H54 (cell line): Measurements from ENCODE around the gene SCN9A.
"Not testable (repeated sequence)": the region's sequence is repeated elsewhere in the genome, so short reads cannot be mapped to it uniquely, and the experiment has no call there.

ENCODE experiments used
- DNase-seq: peaks from one replicate; pipeline ENCODE4 v3.0.0; 2011; ENCODE audit warnings: low spot score, mixed read lengths; ENCODE audit not compliant: insufficient read length
- FAIRE-seq: peaks from 3 replicates; lab custom pipeline; 2011; peaks lifted over from hg19 to GRCh38; lab: Jason Lieb, UNC
- POLR2A ChIP-seq: IDR thresholded peaks from 2 replicates; pipeline ENCODE4 v1.6.1; 2011; ENCODE audit warnings: low read depth, mild to moderate bottlenecking, low read length

The SCN9A gene

GRCh38 chr2:166334805-166335204 is 40.9 kb downstream of the SCN9A start:
- no peak for TF ChIP-seq POLR2A
- DNase-seq, result no peak
- no peak for FAIRE-seq

- DNase-seq, result no peak
- no peak for TF ChIP-seq POLR2A
- FAIRE-seq, result no peak
Measured at GRCh38 chr2:166333801-166334200, 41.9 kb downstream of the SCN9A start.

DNA sequence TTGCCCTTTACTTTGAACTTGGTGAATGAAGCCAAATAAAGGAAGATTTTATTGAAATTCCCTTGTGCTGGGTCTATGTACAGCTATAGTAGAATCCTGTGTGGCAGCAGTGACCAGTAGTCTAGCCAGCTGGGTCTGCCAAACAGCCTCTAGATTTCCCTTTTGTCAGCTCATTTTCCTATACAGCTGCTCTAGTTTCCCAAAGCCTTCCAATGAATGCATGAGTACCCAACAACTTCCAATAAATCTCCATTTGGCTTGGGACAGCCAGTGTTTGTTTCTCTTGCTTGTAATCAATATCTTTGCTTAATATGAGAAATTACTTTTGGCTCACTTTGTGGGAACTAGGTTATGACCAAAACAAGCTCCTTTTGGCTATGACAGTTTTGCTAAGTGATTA is 43.6 kb downstream of the SCN9A start:
- TF ChIP-seq POLR2A, result no peak
- DNase-seq (no peak), FAIRE-seq (no peak)

- DNase-seq (no peak), FAIRE-seq (no peak)
- TF ChIP-seq POLR2A, result no peak
Measured at GRCh38 chr2:166331468-166331867, 44.3 kb downstream of the SCN9A start.

GRCh38 chr2:166329465-166329864 is 46.3 kb downstream of the SCN9A start:
- TF ChIP-seq POLR2A, result no peak
- DNase-seq, result no peak
- no peak for FAIRE-seq

GRCh38 chr2:166328147-166328546 is 47.6 kb downstream of the SCN9A start:
- TF ChIP-seq POLR2A, result no peak
- DNase-seq, result no peak
- FAIRE-seq, result no peak

- TF ChIP-seq POLR2A, result no peak
- DNase-seq, result no peak
- FAIRE-seq, result no peak
Measured at GRCh38 chr2:166321076-166321475, 54.7 kb downstream of the SCN9A start.

GRCh38 chr2:166314022-166314759 is 61.6 kb downstream of the SCN9A start:
- FAIRE-seq, result peak; percentile 36
- DNase-seq, result no peak
- no peak for TF ChIP-seq POLR2A

DNA sequence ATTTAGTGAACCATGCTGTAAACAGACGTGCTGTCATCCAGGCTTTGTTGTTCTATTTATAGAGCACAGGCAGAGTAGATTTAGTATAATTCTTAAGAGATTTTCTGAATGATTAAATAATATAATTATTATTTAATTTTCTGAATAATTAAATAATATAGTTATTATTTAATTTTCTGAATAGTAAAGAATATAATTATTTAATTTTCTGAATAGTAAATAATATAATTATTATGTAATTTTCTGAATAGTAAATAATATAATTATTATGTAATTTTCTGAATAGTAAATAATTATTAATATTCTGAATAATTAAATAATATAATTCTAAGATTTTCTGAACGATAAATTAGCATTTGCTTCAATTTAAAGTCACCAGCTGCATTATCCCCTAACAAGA is 62.9 kb downstream of the SCN9A start:
- not testable (repeated sequence) for FAIRE-seq

DNA sequence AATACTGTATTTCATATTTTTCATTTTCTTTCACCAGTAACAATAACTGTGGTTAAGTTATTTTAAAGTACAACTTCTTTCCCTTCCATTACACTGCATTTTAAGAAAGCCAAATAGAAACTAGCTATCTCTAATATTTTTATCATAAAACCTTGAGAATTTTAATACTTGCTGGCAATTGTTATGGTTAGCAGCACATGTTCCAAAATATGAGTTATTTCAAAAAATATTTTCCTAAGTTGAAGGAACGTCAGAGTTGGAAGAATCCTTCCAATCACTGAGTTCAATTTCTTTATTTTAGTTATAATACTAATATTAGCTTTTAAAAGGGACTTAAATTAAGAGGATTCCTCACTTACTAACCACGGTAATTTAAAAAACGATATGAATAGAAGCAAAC is 68.4 kb downstream of the SCN9A start:
- no peak for DNase-seq
- no peak for TF ChIP-seq POLR2A
- no peak for FAIRE-seq

More for the DNA sequence above, 62.9 kb downstream of the SCN9A start:
- DNase-seq, result not testable (repeated sequence)

- DNase-seq (no peak), FAIRE-seq (no peak)
- TF ChIP-seq POLR2A, result no peak
Measured at GRCh38 chr2:166304656-166305055, 71.1 kb downstream of the SCN9A start.

- DNase-seq (no peak), FAIRE-seq (no peak)
- no peak for TF ChIP-seq POLR2A
Measured at GRCh38 chr2:166302036-166302435, 73.7 kb downstream of the SCN9A start.

DNA sequence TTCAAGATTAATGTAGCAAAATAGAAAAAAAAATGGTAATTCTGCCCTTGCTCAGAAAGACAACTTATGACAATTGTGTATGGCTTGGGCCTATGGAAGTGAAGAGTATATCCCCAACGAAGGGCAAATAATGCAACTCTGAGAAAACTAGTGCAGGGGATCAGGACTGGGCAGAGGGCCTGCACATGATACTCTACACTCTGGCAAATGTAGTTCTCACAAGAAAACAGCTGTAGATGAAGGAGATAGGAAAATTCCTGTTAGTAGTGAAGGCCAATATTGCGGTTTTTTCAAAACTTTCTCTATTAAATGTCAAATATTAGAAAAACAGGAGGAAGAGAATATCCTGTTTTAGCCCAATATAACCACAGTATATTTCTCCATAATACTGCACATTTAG is 77.8 kb downstream of the SCN9A start:
- no peak for TF ChIP-seq POLR2A
- FAIRE-seq (no peak), DNase-seq (no peak)

GRCh38 chr2:166293984-166294383 is 81.8 kb downstream of the SCN9A start:
- TF ChIP-seq POLR2A, result no peak
- DNase-seq, result no peak
- no peak for FAIRE-seq

GRCh38 chr2:166285215-166285614 is 90.5 kb downstream of the SCN9A start:
- no peak for FAIRE-seq
- no peak for TF ChIP-seq POLR2A
- no peak for DNase-seq
